ENCODE measurements around the gene WDR17. TPM values are rescaled to one million over a fixed set of nuclear protein-coding genes. Genes with fewer than 3 reads are reported as not detected.

Gene WDR17
- total and polyA plus RNA-seq, 2 of the 13 experiments (the other 11 are each of a cell fraction or from before 2014, with no cell fraction given): not detected

GRCh38 chr4:176226736-176227135 lies 161.1 kb downstream of the WDR17 start:
- H3K9ac ChIP-seq (ENCODE audit: insufficient read depth, low read depth, low read length): no peak overlapping the region
- TF ChIP-seq ZNF513 (CRISPR knock-in tag; conservative IDR thresholded peaks at IDR 0.05) (no peak), STAG1 (CRISPR knock-in tag; IDR thresholded peaks at IDR 0.05) (no peak), SYNCRIP (IDR thresholded peaks at IDR 0.05; ENCODE audit: insufficient read depth, low read depth, low read length) (no peak), BRF2 (CRISPR knock-in tag; IDR thresholded peaks at IDR 0.05) (no peak)
- H3K9me3 ChIP-seq (ENCODE audit: low read length): no peaks in the 10 kb centered on the region
- no peaks in the 10 kb centered on the region for H4K20me1 ChIP-seq (ENCODE audit: insufficient read depth, low read length)
- no peak overlapping the region for H2AFZ ChIP-seq (ENCODE audit: low read length)
- ATAC-seq (no peak), DNase-seq (ENCODE audit: low spot score) (no peak), FAIRE-seq (no peak)
- H3K4me3 ChIP-seq (replicated peaks in 1 of 3; ENCODE audit: insufficient read depth in 1 of 3, low read depth in 2 of 3, low read length in 3 of 3): no peak overlapping the region
- ChIA-PET CTCF (ENCODE audit: low intra/inter-chr PET ratio, low total read pairs) (no interaction called here), POLR2A (no interaction called here)
- no TSS peak for BruUV-seq (replicated peaks)
- H3K79me2 ChIP-seq (ENCODE audit: insufficient read depth, low read length): no peaks in the 10 kb centered on the region
- H3K36me3 ChIP-seq (replicated peaks in 1 of 2; ENCODE audit: control insufficient read depth in 1 of 2, insufficient read depth in 2 of 2, low read length in 2 of 2): no peaks in the 10 kb centered on the region
- 2% methylated on average over 5 of the region's 5 CpGs for WGBS (ENCODE audit: low lambda C conversion rate)
- H3K27ac ChIP-seq (ENCODE audit: extremely low read length, insufficient read depth, low read length): no peak overlapping the region
- in situ Hi-C loops (cut with HindIII; ENCODE audit: extremely low pct_ligation_motif_present, low pct_unique_long_range_greater_than_20kb) (no loop called here), intact Hi-C loops (cut with micrococcal nuclease; ENCODE audit: unreplicated experiment) (no loop called here)
- H3K4me1 ChIP-seq (ENCODE audit: insufficient read depth, low read length): no peaks in the 10 kb centered on the region
- H3K27me3 ChIP-seq (ENCODE audit: control insufficient read depth in 1 of 2, insufficient read depth in 2 of 2, low read length in 2 of 2): no peaks in the 10 kb centered on the region; a peak in 1 of 5 replicates
- no peak overlapping the region for H3K4me2 ChIP-seq (ENCODE audit: low read depth, low read length)

- DNase-seq (ENCODE audit: low spot score): no peak
- no peak overlapping the region for H3K4me2 ChIP-seq (ENCODE audit: low read depth, low read length)
- no peak overlapping the region for H3K9ac ChIP-seq (ENCODE audit: insufficient read depth, low read depth, low read length)
- WGBS (ENCODE audit: low lambda C conversion rate): 7% methylated on average over 4 of the region's 4 CpGs
- H3K79me2 ChIP-seq (ENCODE audit: insufficient read depth, low read length): no peaks in the 10 kb centered on the region
- no peak for ATAC-seq
- intact Hi-C loops (cut with micrococcal nuclease; ENCODE audit: unreplicated experiment) (no loop called here), in situ Hi-C loops (cut with HindIII; ENCODE audit: extremely low pct_ligation_motif_present, low pct_unique_long_range_greater_than_20kb) (no loop called here)
- FAIRE-seq: no peak
- CTCF ChIA-PET (ENCODE audit: low intra/inter-chr PET ratio, low total read pairs): no interaction called here
- H2AFZ ChIP-seq (ENCODE audit: low read length): no peak overlapping the region
- no peaks in the 10 kb centered on the region for H4K20me1 ChIP-seq (ENCODE audit: insufficient read depth, low read length)
- no peak overlapping the region for H3K27ac ChIP-seq (ENCODE audit: extremely low read length, insufficient read depth, low read length)
- H3K36me3 ChIP-seq (replicated peaks in 1 of 2; ENCODE audit: control insufficient read depth in 1 of 2, insufficient read depth in 2 of 2, low read length in 2 of 2): no peaks in the 10 kb centered on the region
- POLR2A ChIA-PET: no interaction called here
- no peaks in the 10 kb centered on the region for H3K4me1 ChIP-seq (ENCODE audit: insufficient read depth, low read length)
- BruUV-seq (replicated peaks): no TSS peak
- H3K9me3 ChIP-seq (ENCODE audit: low read length): no peaks in the 10 kb centered on the region
- no peak overlapping the region for H3K4me3 ChIP-seq (replicated peaks in 1 of 3; ENCODE audit: insufficient read depth in 1 of 3, low read depth in 2 of 3, low read length in 3 of 3)
- H3K27me3 ChIP-seq (ENCODE audit: control insufficient read depth in 1 of 2, insufficient read depth in 2 of 2, low read length in 2 of 2): no peaks in the 10 kb centered on the region; a peak in 1 of 5 replicates
- no peak for TF ChIP-seq PRDM15 (CRISPR knock-in tag; IDR thresholded peaks at IDR 0.05)
- TF ChIP-seq JUNB (CRISPR knock-in tag; IDR thresholded peaks at IDR 0.05; ENCODE audit: borderline replicate concordance): no peak
- no peak for TF ChIP-seq ZFY (CRISPR knock-in tag; IDR thresholded peaks at IDR 0.05)
- TF ChIP-seq MNT (IDR thresholded peaks at IDR 0.05): no peak
- TF ChIP-seq PPARG (CRISPR knock-in tag; conservative IDR thresholded peaks at IDR 0.05): no peak
These were observed 164.0 kb downstream of the WDR17 start for GRCh38 chr4:176229645-176230044.
